ENCODE data around the gene ASIC2.

DNA sequence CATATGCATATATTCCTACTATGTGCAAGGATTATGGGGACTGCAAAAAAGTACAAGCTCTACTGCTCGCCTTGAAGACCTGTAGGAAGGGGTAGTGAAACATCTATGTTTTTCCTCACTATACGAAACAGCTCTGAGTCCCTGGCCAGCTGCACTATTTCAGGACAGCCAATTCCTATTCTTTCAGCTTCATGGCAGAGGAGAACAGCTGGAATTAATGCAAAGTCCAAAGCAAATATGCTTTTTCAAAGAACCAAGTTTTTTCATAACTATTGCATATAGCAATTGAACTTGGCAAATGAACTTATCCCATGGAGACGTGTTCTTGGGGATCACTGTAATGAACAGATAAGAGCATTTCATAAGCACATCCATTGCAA, 179.1 kb downstream of the ASIC2 start:
- TF ChIP-seq, protein P1, sequence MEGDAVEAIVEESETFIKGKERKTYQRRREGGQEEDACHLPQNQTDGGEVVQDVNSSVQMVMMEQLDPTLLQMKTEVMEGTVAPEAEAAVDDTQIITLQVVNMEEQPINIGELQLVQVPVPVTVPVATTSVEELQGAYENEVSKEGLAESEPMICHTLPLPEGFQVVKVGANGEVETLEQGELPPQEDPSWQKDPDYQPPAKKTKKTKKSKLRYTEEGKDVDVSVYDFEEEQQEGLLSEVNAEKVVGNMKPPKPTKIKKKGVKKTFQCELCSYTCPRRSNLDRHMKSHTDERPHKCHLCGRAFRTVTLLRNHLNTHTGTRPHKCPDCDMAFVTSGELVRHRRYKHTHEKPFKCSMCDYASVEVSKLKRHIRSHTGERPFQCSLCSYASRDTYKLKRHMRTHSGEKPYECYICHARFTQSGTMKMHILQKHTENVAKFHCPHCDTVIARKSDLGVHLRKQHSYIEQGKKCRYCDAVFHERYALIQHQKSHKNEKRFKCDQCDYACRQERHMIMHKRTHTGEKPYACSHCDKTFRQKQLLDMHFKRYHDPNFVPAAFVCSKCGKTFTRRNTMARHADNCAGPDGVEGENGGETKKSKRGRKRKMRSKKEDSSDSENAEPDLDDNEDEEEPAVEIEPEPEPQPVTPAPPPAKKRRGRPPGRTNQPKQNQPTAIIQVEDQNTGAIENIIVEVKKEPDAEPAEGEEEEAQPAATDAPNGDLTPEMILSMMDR (IDR thresholded peaks at IDR 0.05; ENCODE audit: insufficient read depth, low read depth, low read length), result no peak
- TF ChIP-seq EZH2 (IDR thresholded peaks at IDR 0.05; ENCODE audit: insufficient read depth, low read length), result no peak

Measured in astrocyte (in vitro differentiated cells and primary cell).